Measurements from ENCODE around the gene RBM15B.

RBM15B gene

GRCh38 chr3:51391075-51391565, at the start of gene RBM15B:
RBM15B (plus strand) TSS chr3:51391285; CDS start chr3:51391400, 115 bp downstream.
- TF ChIP-seq, protein P1, sequence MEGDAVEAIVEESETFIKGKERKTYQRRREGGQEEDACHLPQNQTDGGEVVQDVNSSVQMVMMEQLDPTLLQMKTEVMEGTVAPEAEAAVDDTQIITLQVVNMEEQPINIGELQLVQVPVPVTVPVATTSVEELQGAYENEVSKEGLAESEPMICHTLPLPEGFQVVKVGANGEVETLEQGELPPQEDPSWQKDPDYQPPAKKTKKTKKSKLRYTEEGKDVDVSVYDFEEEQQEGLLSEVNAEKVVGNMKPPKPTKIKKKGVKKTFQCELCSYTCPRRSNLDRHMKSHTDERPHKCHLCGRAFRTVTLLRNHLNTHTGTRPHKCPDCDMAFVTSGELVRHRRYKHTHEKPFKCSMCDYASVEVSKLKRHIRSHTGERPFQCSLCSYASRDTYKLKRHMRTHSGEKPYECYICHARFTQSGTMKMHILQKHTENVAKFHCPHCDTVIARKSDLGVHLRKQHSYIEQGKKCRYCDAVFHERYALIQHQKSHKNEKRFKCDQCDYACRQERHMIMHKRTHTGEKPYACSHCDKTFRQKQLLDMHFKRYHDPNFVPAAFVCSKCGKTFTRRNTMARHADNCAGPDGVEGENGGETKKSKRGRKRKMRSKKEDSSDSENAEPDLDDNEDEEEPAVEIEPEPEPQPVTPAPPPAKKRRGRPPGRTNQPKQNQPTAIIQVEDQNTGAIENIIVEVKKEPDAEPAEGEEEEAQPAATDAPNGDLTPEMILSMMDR (IDR thresholded peaks at IDR 0.05; ENCODE audit: low read depth, low read length), result peak; percentile 74
- DNase-seq (ENCODE audit: low read depth in 2 of 2), result peak; percentile 96 to 98
- peak within 1 kb of the TSS; percentile 64 to 66 for H3K4me3 ChIP-seq (replicated peaks in 1 of 2; ENCODE audit: low read depth in 2 of 2, low read length in 2 of 2)

GRCh38 chr3:51343918-51344687, 47.0 kb upstream of the RBM15B start:
- no peak overlapping the region for H3K4me3 ChIP-seq (replicated peaks in 1 of 2; ENCODE audit: low read depth in 2 of 2, low read length in 2 of 2)
- peak; percentile 79 to 92 for DNase-seq (ENCODE audit: low read depth in 2 of 2)
- TF ChIP-seq, protein P1 (IDR thresholded peaks at IDR 0.05; ENCODE audit: low read depth, low read length), result no peak

DNA sequence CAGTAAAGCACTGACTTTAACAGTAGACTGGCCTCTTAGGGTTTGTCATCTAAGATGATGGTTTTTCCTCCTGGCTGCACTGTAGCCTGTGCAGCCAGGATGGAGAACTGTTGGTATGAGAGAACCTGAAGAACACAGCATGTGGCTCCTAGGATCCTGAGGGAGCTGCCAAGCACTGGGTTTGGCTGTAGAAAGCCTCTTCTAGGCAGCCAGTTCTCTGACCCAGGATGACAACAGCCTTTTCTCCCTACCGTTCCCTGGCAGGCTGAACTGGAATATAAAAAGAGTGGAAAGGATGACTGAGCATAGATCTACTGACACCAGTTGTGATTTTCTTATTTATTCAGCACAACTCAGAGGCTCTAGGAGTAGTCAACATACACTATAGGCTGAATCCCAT, 40.3 kb upstream of the RBM15B start:
- no peak overlapping the region for H3K4me3 ChIP-seq (replicated peaks in 1 of 2; ENCODE audit: low read depth in 2 of 2, low read length in 2 of 2)
- TF ChIP-seq, protein P1 (IDR thresholded peaks at IDR 0.05; ENCODE audit: low read depth, low read length), result no peak
- no peak for DNase-seq (ENCODE audit: low read depth in 2 of 2)

GRCh38 chr3:51353131-51353530, 38.0 kb upstream of the RBM15B start:
- TF ChIP-seq, protein P1 (IDR thresholded peaks at IDR 0.05; ENCODE audit: low read depth, low read length), result no peak
- no peak for DNase-seq (ENCODE audit: low read depth in 2 of 2)
- H3K4me3 ChIP-seq (replicated peaks in 1 of 2; ENCODE audit: low read depth in 2 of 2, low read length in 2 of 2), result no peak overlapping the region

DNA sequence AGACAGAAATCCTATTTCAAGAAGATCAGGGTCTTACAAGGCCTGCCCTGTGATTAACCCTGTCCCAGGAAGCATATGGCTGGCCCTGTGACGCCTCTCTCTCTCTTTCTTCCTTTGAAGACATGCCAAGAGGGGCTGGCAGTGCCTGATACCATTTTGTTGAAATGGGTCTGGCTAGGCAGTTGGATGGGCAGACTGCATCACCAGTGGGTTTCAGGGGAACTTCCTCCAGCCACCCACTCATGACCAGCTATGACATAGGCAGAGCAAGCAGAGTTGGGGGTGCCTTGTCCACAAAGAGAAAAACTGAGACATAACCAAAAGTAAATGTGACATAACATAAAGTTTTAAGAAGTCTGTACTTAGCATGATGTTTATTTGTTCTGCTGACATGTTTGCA, 37.4 kb upstream of the RBM15B start:
- DNase-seq (ENCODE audit: low read depth in 2 of 2), result peak in 1 of 2 donors; percentile 63
- TF ChIP-seq, protein P1 (IDR thresholded peaks at IDR 0.05; ENCODE audit: low read depth, low read length), result no peak
- H3K4me3 ChIP-seq (replicated peaks in 1 of 2; ENCODE audit: low read depth in 2 of 2, low read length in 2 of 2), result no peak overlapping the region

- TF ChIP-seq, protein P1 (IDR thresholded peaks at IDR 0.05; ENCODE audit: low read depth, low read length), result no peak
- DNase-seq (ENCODE audit: low read depth in 2 of 2), result no peak
- H3K4me3 ChIP-seq (replicated peaks in 1 of 2; ENCODE audit: low read depth in 2 of 2, low read length in 2 of 2), result no peak overlapping the region
Observed at GRCh38 chr3:51354172-51354571, 36.9 kb upstream of the RBM15B start.
